Measurements from ENCODE around the gene UBE2I.
"Not testable (repeated sequence)": the region's sequence is repeated elsewhere in the genome, so short reads cannot be mapped to it uniquely, and the experiment has no call there.

The UBE2I gene

GRCh38 chr16:1292808-1293207 is 16.6 kb upstream of the UBE2I start:
- Histone ChIP-seq H3K4me1 (ENCODE audit: control insufficient read depth, insufficient read depth, low read length) (peaks cover 17% of the 10 kb centered on the region), H3K27me3 (ENCODE audit: control insufficient read depth, insufficient read depth, low read length, poor library complexity, severe bottlenecking) (peaks cover 42% of the 10 kb centered on the region)
- not testable (repeated sequence) for H3K4me3 ChIP-seq (ENCODE audit: insufficient read depth, low read depth, low read length); H3K9me3 ChIP-seq (ENCODE audit: control insufficient read depth, low read length); H3K27ac ChIP-seq (ENCODE audit: insufficient read depth, low read depth, low read length, poor library complexity, severe bottlenecking); H3K36me3 ChIP-seq (ENCODE audit: control insufficient read depth, insufficient read depth, low read length)
- WGBS, 2 experiments = 87 to 91% methylated on average over 8 of the region's 8 CpGs

GRCh38 chr16:1293921-1294656 is 15.3 kb upstream of the UBE2I start:
- Histone ChIP-seq H3K27me3 (ENCODE audit: control insufficient read depth, insufficient read depth, low read length, poor library complexity, severe bottlenecking) (peaks cover 33% of the 10 kb centered on the region), H3K36me3 (ENCODE audit: control insufficient read depth, insufficient read depth, low read length) (no peaks in the 10 kb centered on the region), H3K9me3 (ENCODE audit: control insufficient read depth, low read length) (no peaks in the 10 kb centered on the region), H3K27ac (ENCODE audit: insufficient read depth, low read depth, low read length, poor library complexity, severe bottlenecking) (no peak overlapping the region), H3K4me1 (ENCODE audit: control insufficient read depth, insufficient read depth, low read length) (peaks cover 11% of the 10 kb centered on the region), H3K4me3 (ENCODE audit: insufficient read depth, low read depth, low read length) (no peak overlapping the region)
- 88 to 89% methylated on average over 11 of the region's 11 CpGs for WGBS, 2 experiments

GRCh38 chr16:1295465-1295864 is 14.0 kb upstream of the UBE2I start:
- Histone ChIP-seq H3K27ac (ENCODE audit: insufficient read depth, low read depth, low read length, poor library complexity, severe bottlenecking) (no peak overlapping the region), H3K27me3 (ENCODE audit: control insufficient read depth, insufficient read depth, low read length, poor library complexity, severe bottlenecking) (peaks cover 24% of the 10 kb centered on the region), H3K4me1 (ENCODE audit: control insufficient read depth, insufficient read depth, low read length) (peaks cover 2% of the 10 kb centered on the region), H3K4me3 (ENCODE audit: insufficient read depth, low read depth, low read length) (no peak overlapping the region), H3K36me3 (ENCODE audit: control insufficient read depth, insufficient read depth, low read length) (no peaks in the 10 kb centered on the region), H3K9me3 (ENCODE audit: control insufficient read depth, low read length) (no peaks in the 10 kb centered on the region)
- 52 to 54% methylated on average over 5 of the region's 5 CpGs for WGBS, 2 experiments

GRCh38 chr16:1296688-1297017 is 12.8 kb upstream of the UBE2I start:
- not testable (repeated sequence) for H3K4me1 ChIP-seq (ENCODE audit: control insufficient read depth, insufficient read depth, low read length); H3K36me3 ChIP-seq (ENCODE audit: control insufficient read depth, insufficient read depth, low read length); H3K4me3 ChIP-seq (ENCODE audit: insufficient read depth, low read depth, low read length); H3K27ac ChIP-seq (ENCODE audit: insufficient read depth, low read depth, low read length, poor library complexity, severe bottlenecking); H3K9me3 ChIP-seq (ENCODE audit: control insufficient read depth, low read length)
- peaks cover 12% of the 10 kb centered on the region for H3K27me3 ChIP-seq (ENCODE audit: control insufficient read depth, insufficient read depth, low read length, poor library complexity, severe bottlenecking)
- WGBS, 2 experiments = 82 to 89% methylated on average over 8 of the region's 8 CpGs

GRCh38 chr16:1297018-1297696 is 12.3 kb upstream of the UBE2I start:
- WGBS, 2 experiments = 85 to 89% methylated on average over 6 of the region's 6 CpGs
- no peak overlapping the region for H3K27ac ChIP-seq (ENCODE audit: insufficient read depth, low read depth, low read length, poor library complexity, severe bottlenecking)
- peaks cover 5% of the 10 kb centered on the region for H3K4me1 ChIP-seq (ENCODE audit: control insufficient read depth, insufficient read depth, low read length)
- H3K9me3 ChIP-seq (ENCODE audit: control insufficient read depth, low read length) = no peaks in the 10 kb centered on the region
- H3K36me3 ChIP-seq (ENCODE audit: control insufficient read depth, insufficient read depth, low read length) = no peaks in the 10 kb centered on the region
- no peak overlapping the region for H3K4me3 ChIP-seq (ENCODE audit: insufficient read depth, low read depth, low read length)
- H3K27me3 ChIP-seq (ENCODE audit: control insufficient read depth, insufficient read depth, low read length, poor library complexity, severe bottlenecking) = peaks cover 7% of the 10 kb centered on the region

- Histone ChIP-seq H3K36me3 (ENCODE audit: control insufficient read depth, insufficient read depth, low read length) (no peaks in the 10 kb centered on the region), H3K4me1 (ENCODE audit: control insufficient read depth, insufficient read depth, low read length) (peaks cover 5% of the 10 kb centered on the region), H3K27ac (ENCODE audit: insufficient read depth, low read depth, low read length, poor library complexity, severe bottlenecking) (no peak overlapping the region), H3K4me3 (ENCODE audit: insufficient read depth, low read depth, low read length) (no peak overlapping the region), H3K9me3 (ENCODE audit: control insufficient read depth, low read length) (no peaks in the 10 kb centered on the region), H3K27me3 (ENCODE audit: control insufficient read depth, insufficient read depth, low read length, poor library complexity, severe bottlenecking) (peaks cover 7% of the 10 kb centered on the region)
- WGBS, 2 experiments = 91 to 93% methylated on average over 14 of the region's 14 CpGs
Measured at GRCh38 chr16:1298406-1298805, 11.0 kb upstream of the UBE2I start.

GRCh38 chr16:1299012-1299867 is 10.2 kb upstream of the UBE2I start:
- H3K9me3 ChIP-seq (ENCODE audit: control insufficient read depth, low read length) = no peaks in the 10 kb centered on the region
- H3K27ac ChIP-seq (ENCODE audit: insufficient read depth, low read depth, low read length, poor library complexity, severe bottlenecking) = no peak overlapping the region
- H3K4me3 ChIP-seq (ENCODE audit: insufficient read depth, low read depth, low read length) = no peak overlapping the region
- peaks cover 5% of the 10 kb centered on the region for H3K4me1 ChIP-seq (ENCODE audit: control insufficient read depth, insufficient read depth, low read length)
- H3K36me3 ChIP-seq (ENCODE audit: control insufficient read depth, insufficient read depth, low read length) = no peaks in the 10 kb centered on the region
- 86 to 88% methylated on average over 31 of the region's 31 CpGs for WGBS, 2 experiments
- H3K27me3 ChIP-seq (ENCODE audit: control insufficient read depth, insufficient read depth, low read length, poor library complexity, severe bottlenecking) = peaks cover 7% of the 10 kb centered on the region

GRCh38 chr16:1299868-1300203 is 9.6 kb upstream of the UBE2I start:
- 85 to 87% methylated on average over 12 of the region's 12 CpGs for WGBS, 2 experiments
- Histone ChIP-seq H3K36me3 (ENCODE audit: control insufficient read depth, insufficient read depth, low read length) (no peaks in the 10 kb centered on the region), H3K4me1 (ENCODE audit: control insufficient read depth, insufficient read depth, low read length) (peaks cover 5% of the 10 kb centered on the region)

GRCh38 chr16:1300664-1301476 is 8.6 kb upstream of the UBE2I start:
- Histone ChIP-seq H3K4me3 (ENCODE audit: insufficient read depth, low read depth, low read length) (no peak overlapping the region), H3K4me1 (ENCODE audit: control insufficient read depth, insufficient read depth, low read length) (peaks cover 5% of the 10 kb centered on the region), H3K27me3 (ENCODE audit: control insufficient read depth, insufficient read depth, low read length, poor library complexity, severe bottlenecking) (peaks cover 7% of the 10 kb centered on the region), H3K27ac (ENCODE audit: insufficient read depth, low read depth, low read length, poor library complexity, severe bottlenecking) (no peak overlapping the region), H3K9me3 (ENCODE audit: control insufficient read depth, low read length) (no peaks in the 10 kb centered on the region), H3K36me3 (ENCODE audit: control insufficient read depth, insufficient read depth, low read length) (no peaks in the 10 kb centered on the region)
- WGBS, 2 experiments = 29% methylated on average over 42 of the region's 42 CpGs

More at GRCh38 chr16:1299868-1300203, 9.6 kb upstream of the UBE2I start:
- H3K9me3 ChIP-seq (ENCODE audit: control insufficient read depth, low read length) = no peaks in the 10 kb centered on the region
- no peak overlapping the region for H3K4me3 ChIP-seq (ENCODE audit: insufficient read depth, low read depth, low read length)
- no peak overlapping the region for H3K27ac ChIP-seq (ENCODE audit: insufficient read depth, low read depth, low read length, poor library complexity, severe bottlenecking)
- peaks cover 7% of the 10 kb centered on the region for H3K27me3 ChIP-seq (ENCODE audit: control insufficient read depth, insufficient read depth, low read length, poor library complexity, severe bottlenecking)

Measured in ectodermal cell (in vitro differentiated cells).